ENCODE measurements around the gene FASN.

The FASN gene

DNA sequence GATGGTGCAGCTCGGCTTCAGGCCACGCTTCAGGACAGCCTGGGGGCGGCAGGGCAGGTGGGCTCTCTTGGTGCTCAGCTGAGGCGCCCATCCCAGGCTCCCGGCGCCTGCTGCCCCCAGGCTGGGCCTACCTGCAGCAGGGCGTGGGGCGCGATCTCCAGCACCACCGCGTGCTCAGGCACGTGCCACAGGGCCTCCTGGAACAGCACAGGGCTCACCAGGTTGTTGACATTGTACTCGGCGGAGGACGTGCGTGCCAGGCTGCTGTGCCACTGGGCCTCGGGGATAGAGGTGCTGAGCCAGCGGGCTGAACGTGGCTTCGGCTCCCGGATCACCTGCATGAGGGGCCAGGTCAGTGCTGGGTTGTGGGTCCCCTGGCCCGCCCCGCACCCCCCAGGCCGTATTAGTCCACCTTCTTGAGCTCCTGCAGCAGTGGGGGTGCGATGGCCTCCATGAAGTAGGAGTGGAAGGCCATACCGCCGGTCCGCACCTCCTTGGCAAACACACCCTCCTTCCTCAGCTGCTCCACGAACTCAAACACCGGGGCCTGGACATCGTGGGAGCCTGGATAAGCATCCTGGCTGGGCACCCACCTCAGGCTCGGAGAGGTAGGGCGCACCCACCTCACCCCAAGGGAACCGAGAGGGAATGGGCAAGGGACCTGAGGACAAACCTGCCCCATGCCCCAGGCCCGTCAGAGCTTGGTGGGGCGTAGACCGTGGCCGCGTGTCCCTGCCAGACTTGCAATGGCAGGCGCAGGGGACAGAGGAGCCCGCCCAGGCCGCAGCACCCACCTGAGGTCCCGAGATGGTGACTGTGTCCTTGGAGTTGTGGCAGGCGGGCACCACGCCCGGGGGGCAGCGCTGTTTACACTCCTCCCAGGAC lies 9.0 kb downstream of the FASN start:
- no peak for DNase-seq (ENCODE audit: low spot score)

DNA sequence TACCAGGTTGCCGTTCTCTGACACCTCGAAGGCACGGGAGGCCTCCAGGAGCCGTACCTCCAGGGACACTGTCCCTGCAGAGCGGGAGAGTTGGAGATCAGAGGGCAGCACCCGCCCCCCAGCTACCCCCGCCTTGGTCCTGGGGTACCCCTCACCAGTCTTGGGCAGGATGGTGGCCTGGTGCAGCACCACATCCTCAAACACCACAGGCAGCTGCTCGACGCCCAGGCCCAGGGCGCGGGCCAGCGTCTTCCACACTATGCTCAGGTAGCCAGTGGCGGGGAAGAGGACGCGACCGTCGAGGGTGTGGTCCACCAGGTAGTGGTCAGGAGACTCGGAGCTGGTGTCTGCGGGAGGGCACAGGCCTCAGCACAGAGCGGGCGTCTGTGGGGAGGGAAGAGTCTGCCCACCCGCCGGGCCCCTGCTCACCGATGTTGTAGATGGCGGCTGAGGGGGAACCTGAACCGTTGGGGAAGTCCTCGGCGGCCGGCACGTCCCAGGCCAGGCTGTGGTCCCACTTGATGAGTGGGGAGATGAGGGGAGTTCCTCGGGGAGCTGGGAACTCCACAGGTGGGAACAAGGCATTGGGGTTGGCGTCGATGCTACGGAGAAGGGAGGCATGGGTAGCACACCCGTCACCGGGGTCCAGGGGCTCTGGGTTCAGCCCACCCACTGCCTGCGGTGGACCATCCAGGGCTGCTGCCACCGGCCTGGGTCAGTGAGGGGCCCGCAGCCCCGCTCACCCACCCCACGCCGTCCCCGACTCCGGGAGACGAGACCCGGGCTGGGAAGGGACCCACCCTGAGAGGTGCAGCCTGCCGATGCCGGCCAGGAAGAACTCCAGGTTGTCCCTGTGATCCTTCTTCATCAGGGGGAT lies 9.8 kb downstream of the FASN start:
- DNase-seq (ENCODE audit: low spot score), result no peak

DNA sequence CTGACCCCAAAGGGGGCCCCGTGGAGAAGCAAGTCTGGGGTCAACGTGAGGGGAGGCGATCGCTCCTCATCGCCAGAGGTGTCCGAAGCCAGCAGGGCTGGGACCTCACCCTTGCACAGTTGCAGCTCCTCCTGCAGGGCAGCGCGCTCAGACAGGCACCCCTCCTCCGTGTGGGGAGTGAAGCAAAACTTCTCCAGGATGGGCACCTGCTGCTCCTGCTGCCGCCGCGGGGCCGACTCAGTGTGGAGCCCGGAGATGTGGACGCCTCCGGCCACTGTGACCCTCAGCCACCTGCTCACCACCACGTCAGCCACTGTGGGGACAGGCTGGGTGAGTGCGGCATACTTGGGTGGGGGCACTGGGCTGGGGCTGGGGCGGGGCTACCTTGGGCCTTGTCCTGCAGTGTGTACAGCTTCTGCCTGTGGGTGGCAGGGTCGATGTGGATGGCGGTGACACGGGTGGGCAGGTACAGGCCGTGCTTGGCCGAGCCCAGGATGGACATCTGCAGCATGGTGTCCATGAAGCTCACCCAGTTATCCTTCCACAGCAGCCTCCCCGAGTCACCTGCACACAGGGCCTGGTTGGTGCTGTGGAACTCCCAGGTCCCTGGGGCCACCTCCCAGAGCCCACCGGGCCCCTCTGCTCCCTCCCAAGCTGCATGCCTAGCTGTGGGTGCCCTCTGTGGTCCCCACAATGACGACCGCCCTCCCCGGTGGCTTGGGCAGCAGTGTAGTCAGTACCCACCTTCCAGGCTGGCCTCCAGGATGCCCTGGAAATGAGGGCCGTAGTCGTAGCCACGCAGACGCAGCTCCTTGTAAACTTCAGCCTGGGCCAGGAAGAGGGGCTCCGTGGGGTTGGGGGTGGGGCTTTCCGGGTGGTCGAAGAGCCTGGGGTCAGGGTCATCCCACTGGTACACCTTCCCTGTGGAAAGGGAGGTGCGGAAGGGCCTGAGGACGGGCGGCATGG lies 10.8 kb downstream of the FASN start:
- DNase-seq (ENCODE audit: low spot score), result no peak

DNA sequence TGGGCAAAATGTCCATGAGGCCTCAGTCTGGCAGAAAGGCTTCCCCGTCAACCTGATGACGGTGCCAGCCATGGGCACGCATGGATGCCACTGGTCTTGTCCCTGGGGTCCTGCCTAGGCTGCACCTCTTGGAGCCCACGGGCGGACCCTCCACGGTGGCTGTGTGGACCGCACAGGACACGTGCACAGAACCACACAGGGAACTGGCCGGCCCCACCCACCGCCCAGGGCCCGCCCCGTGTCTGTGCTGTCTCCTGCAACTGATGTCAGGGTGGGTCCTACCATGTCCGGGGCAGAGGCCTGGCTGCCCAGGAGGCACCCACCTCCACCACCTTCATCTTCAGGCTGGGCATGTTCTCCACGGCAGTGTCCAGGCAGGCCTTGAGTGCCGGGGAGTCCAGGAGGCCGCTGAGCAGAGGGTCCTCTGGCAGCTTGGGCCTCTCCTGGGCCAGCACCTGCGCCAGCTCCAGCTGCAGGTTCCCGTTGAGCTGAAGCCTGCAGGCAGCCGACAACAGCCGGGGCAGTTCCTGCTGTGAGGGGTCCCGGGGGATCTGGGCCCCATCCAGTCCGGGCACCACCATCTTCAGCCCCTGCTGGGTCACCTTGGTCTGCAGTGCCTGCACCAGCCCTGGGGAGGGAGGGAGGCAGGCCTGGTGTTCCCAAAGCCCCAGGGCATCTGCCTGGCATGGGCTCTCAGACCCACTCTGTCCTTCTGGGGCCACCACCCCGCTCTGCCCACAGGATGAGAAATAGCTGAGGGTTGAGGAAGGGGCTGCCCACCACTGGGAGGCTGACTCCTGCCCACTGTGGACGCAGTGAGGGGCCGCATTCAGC lies 11.9 kb downstream of the FASN start:
- DNase-seq (ENCODE audit: low spot score), result no peak

DNA sequence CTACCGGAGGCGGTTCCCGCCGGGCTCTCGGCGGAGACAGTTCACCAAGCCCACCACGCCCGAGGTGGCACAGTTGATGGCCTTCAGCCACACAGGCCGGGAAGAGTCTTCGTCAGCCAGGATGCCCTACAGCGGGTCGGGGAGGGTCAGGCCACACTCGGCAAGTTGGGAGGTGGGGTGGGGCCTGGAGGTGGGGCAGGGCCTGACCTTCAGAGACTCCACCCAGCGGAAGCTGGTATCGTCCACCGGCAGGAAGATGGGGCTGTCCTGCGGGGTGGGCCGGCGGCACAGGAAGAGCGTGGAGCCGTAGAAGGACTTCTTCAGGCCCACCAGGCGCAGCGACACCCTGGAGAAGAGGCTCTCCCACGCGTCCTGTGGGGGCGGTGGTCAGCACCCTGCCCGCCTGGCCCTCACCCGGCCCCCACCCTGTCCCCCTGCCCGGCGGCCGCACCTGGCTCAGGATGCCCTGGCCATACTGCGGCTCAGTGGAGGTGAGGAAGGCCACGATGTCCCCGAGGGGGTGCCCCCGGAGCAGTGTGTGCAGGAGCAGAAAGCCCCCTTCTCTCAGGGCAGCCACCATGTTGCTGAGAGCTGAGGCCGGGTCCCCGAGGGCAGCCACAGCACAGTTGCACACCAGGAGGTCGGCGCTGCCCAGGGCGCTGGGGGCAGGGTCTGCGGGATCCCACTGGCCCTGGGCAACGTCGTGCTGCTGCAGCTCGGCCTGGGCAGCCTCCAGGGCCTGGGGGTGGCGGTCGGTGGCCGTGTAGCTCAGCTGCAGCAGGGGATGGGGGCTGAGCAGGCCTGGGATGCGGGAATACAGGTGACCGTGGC lies 12.8 kb downstream of the FASN start:
- no peak for DNase-seq (ENCODE audit: low spot score)

DNA sequence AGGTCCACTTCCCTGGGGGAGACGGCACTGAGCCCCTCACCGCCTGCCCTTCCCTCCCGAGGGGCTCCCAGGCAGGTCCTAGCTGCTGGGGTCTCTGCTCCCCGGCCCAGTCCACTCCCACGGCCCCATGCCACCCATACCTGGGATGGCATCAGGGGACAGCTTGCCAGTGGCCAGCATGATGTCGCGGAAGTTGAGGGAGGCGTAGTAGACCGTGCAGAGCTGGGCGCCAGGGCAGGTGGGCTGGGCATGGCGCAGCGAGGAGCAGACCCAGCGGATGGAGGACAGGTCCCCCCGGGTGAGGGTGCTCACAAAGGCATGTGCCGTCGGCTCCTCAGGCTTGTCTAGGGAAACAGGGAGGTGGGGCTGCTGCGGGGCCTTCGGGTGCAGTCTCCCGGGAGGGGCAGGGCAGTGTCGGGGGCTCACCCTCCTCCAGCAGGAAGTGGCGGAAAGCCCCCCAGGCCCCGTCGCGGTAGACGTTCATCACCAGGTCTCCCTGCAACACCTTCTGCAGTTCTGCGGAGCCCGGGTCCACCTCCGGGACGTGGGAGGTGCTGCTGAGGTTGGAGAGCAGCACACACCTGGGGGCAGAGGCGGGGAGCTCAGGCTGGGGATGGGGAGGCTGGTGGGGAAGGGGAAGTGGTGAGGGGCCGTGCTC lies 13.5 kb downstream of the FASN start:
- DNase-seq (ENCODE audit: low spot score), result no peak

DNA sequence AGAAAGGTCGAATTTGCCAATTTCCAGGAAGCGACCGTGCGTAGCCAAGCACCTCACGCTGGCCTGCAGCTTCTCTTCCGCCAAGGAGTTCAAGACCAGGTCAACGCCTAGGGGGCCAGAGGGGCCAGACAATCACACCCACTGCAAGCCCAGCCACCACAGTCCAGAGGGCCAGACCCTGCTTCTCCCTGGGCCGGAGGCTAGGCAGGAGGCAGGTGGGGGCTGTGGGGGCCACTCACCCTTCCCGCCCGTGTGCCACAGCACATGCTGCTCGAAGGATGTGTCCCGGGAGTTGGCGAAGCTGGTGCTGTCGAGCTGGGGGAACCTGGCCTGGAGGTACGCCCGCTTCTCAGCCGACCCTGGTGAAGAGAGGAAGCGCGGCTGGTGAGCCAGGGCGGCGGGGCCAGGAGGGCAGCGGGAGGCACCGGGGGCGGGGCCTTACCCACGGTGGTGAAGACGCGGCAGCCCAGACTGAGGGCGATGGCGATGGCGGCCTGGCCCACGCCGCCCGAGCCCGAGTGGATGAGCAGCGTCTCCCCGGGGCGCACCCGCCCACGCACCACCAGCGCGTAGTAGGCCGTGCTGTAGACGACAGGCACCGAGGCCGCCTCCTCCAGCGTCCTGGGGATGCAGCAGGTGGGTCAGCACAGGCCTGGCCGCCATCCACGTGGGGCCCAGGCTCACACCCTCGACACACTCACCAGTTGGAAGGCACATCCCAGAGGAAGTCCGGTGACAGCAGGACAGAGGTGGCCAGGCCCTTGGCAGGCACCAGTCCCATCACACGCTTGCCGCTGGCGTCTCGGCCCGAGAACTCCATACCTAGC lies 14.3 kb downstream of the FASN start:
- DNase-seq (ENCODE audit: low spot score), result no peak

DNA sequence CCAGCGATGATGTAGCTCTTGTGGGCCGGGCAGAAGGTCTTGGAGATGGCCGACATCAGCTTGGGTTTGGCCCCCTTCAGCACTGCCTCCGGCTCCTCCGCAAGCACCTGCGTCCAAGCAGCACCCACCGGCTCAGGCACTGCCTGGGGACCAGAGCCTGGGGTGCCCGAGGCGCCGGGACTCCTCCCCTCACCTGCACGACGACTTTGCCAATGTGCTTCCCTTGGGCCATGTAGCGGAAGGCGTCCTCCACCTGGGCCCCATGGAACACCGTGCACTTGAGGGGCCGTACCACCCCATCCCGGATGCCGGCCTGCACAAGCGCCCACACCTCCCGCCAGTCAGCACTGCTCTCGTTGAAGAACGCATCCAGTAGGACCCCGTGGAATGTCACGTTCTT lies 15.0 kb downstream of the FASN start:
- DNase-seq (ENCODE audit: low spot score), result no peak

DNA sequence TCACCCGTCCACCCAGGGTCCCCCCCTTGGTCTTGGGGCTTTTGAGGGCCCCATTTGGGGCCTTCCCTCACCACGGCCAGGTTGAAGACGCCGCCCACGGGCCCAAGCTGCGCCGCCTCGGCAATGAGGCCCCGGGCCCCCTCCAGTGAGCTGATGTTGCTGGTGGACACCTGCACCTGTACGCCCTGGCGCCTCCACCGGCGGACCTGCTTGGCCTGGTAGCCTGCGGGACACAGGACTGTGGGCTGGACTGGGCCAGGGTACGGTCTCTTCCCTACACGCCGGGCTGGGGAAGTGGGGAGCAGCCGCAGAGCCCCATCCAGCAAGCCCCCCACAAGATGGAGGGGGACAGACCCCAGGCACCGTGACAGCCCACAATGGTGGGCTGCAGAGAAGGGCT lies 15.6 kb downstream of the FASN start:
- DNase-seq (ENCODE audit: low spot score), result no peak

DNA sequence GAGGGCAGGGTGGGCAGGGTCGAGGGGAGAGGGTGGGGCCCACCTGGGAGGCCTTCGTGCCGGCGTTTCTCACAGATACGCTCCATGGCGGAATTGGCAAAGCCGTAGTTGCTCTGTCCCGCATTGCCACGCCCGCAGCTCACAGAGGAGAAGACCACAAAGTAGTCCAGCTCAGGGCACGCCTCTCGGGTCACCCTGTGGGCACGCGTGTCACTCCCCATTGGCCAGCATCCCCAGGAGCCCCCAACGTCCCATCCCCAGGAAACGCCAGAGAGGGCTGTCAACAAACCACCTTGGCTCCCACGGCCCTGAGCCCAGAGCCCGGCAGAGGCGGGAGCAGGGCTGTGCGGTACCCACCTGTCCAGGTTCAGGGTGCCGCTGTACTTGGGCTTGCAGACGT lies 16.1 kb downstream of the FASN start:
- no peak for DNase-seq (ENCODE audit: low spot score)

DNA sequence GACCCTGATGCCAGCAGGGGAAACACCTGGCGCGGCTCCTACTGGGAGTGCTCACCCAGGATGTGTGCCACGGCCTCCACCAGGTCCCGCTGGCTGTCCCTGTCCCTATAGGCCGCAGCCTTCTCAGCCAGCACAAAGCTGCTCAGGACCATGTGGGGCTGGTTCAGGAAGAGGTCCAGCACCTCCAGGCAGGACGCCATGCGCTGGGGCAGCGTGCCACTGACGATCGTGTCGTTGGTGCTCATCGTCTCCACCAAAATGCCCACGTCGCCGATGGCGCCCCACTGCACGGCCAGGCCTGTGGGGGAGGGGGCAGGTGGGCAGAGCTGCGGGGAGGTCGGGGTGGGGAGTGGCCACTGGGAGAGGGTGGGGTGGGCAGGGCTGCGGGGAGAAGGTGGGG lies 16.5 kb downstream of the FASN start:
- DNase-seq (ENCODE audit: low spot score), result no peak

DNA sequence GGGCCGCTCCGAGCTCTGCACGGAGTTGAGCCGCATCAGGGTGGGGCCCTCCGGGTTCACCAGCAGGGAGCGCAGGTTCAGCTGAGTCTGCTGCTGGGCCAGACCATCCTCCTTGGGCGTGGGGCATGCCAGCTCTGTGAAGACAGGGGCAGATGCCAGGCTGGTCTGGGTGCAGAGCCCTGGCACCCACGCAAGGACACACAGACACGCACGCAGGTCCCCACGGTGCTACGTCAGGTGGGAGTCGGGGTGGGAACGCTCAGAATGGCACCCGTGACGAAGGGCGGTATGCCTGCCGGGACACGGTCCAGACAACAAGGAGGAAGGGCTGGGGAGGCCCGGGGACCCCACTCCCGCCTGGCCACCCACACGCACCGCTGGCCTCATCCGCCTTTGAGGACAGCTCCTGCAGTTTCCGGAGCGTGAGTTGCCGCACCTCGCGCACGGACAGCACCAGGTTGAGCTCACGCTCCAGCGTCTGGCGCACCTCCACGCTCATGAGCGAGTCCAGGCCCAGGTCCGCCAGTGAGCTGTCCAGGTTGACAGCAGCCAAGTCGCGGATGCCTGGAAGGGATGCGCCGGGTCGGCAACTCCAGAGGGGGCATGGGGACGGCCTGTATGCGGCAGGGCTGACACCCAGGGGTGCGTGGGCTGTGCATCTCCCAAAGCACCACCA lies 17.1 kb downstream of the FASN start:
- no peak for DNase-seq (ENCODE audit: low spot score)

DNA sequence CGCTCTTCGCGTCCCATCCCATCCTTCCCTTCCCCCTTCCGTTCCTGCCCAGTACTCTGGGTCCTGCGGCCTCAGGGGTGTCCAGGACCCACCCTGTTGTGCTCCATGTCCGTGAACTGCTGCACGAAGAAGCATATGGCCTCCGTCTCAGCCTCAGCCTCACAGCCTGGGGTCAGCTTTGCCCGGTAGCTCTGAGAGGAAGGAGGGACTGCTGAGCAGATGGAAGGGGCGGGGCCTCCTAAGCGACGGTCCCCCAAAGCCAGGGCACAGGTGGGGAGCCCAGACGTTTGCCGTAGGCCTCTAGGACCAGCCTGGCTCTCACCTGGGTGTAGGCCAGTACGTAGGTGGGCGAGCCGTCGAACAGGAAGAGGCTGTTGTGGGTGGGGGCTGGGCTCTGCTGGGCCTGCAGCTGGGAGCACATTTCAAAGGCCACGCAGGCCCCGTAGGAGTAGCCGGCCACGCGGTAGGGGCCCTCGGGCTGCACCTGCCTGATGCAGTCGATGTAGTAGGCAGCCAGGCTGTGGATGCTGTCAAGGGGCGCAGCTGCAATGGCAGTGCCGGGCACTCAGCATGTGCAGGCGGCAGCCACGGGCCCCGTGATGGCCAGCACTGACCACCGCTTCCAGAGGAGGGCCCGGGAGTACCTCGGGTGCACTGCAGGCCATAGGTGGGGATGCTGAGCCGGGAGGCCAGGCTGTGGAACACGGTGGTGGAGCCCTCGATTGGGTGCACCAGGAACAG lies 17.8 kb downstream of the FASN start:
- DNase-seq (ENCODE audit: low spot score), result no peak

DNA sequence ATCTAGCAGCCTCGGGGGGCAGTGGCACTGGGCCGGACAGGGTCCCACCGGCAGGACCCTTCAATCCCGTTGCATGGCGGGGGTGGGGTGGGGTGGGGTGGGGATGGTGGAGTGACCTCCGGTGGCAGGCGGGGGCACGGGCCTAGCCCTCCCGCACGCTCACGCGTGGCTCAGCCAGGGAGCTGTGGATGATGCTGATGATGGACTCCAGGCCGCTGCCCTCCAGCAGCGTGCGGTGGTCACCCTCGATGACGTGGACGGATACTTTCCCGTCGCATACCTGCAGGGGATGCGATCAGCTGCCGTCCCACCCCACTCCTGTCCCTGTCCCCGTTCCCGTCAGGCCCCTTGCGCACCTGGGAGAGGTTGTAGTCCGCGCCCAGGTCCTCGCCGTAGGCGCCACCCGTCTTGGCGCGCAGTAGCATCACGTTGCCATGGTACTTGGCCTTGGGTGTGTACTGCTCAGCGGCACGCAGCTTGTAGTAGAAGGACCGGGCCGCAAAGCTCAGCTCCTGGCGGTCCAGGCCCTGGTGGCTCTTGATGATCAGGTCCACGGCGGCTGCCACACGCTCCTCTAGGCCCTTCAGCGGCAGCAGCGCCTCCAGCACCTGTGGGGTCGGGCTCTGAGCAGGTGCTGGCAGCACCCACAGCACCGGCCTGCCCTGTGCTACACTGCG lies 18.9 kb downstream of the FASN start:
- no peak for DNase-seq (ENCODE audit: low spot score)

DNA sequence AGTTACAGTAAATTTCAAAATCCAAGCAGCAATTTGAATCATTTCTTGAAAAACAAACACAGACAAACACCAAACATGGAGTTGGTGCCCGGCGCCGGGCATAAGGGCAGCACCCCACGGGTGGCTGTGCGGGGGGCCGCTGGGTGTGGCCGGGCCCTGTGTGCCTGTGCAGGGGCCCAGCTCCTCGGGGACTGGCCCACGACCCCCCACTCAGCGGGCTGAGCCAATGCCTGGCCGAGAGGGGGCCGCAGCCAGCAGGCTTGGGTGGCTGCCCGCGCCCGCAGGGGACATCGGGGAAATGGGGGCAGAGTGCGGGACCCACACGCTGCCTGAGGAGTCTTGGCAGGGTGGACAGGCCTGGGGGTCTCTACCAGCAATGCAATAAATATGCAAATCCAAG lies 19.6 kb downstream of the FASN start:
- DNase-seq (ENCODE audit: low spot score), result no peak

DNA sequence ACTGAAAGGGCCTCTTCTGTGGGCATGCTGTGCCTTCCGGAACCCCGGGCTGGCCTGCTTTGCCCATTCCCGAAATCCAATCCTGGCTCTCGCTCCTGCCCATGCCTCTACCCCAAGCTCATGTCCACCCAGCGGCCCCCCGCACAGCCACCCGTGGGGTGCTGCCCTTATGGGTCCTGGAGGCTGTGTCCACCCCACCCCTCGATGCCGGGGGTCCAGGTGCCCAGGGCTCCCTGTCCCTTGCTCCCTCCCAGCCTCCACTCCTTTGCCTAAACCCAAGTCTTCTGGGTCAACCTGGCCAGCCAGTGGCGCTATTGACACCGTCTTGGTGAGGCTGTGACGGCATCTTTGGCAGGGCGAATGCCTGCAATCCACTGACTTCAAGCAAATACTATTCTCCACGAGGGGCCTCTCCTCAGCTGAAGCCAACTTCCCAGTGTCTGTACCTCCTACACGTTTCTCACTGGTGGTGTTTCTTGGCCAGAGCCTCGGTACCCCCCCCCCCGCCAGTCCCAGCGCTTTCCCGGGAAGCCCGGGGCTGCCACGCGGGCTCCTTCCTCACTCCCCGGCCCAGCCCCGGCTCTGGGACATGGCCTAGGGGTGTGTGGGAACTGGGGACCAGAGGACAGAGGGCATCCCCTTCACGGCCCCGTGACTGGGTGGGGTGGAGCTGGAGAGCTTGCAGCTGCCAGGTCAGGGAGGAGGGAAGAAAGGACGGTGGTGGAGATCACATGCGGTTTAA lies 20.2 kb downstream of the FASN start:
- no peak for DNase-seq (ENCODE audit: low spot score)

Data from ecto neural progenitor cell (in vitro differentiated cells).